Stimulated activated CD4-positive, alpha-beta T cell treated with anti-CD3 and anti-CD28 coated beads, Interleukin-2, amount 100 ng/mL, for 24 hours (primary cell): ENCODE measurements around the gene FRMD8.

ENCODE experiments used
- DNase-seq, 2 donors: peaks; one replicate each; pipeline ENCODE4 v3.0.0-alpha.2; 2020

The FRMD8 gene

GRCh38 chr11:65415499-65416340 is 29.3 kb downstream of the FRMD8 start:
- DNase-seq: no peak

DNA sequence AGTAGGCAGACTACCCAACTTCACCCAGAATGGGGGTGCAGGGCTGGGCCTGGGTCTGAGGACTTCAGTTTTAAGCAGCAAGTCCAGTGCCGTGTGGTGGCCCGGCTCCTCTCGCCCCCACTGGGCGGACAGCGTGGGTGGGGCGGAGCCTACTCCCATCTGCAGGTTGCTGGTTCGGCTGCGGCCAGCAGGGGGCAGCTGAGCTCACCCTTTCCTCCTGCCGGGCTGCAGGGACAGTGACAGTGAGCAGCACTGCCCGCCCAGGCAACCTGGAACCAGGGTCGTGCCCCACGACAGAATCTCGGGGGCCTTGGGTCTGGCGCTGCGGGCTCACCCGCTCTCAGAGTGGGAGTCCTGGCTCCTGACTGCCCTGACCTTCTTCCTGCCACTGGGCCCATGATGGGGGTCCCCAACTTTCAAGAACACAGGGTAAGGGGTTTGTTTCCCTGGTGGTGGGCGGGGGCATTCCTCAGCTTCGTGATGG is 29.9 kb downstream of the FRMD8 start:
- DNase-seq: peak; percentile 95 to 96

GRCh38 chr11:65416841-65417701 is 30.6 kb downstream of the FRMD8 start:
- DNase-seq: peak; percentile 49 to 50

DNA sequence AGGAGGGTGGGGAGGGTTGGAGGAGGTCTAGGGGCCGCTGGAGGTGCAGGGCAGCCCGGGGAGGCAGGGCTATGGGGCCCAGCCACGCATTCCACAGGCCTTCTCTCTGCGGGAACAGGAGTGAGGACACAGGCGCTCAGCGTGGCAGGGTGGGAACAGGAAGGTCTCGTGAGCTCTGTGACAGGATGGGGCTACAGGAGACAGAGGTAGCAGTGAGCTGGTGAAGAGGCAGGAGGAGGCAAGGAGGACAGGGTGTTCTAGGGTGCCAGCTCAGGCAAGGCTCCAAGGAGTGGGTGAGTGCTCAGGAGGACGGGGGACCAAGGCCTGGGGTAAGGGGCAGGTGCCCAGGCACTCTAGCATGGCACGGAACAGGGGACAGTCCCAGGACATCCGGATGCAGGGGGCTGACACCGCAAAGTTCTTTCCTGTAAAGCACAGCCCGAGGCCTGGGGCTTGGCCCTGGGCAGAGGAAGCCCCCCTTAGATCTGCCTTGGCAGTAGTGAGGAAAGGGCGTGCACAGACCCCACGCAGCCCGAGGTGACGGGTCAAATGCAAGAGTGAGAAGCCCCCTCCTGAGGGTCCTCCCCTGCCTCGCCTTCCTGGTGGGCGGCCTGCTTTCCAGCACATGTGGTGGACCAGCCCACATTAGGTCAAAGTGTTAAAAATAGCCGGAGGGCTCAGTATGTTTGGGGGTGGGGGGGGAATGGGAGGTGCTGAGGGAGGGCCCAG is 31.4 kb downstream of the FRMD8 start:
- peak; percentile 40 to 44 for DNase-seq

DNA sequence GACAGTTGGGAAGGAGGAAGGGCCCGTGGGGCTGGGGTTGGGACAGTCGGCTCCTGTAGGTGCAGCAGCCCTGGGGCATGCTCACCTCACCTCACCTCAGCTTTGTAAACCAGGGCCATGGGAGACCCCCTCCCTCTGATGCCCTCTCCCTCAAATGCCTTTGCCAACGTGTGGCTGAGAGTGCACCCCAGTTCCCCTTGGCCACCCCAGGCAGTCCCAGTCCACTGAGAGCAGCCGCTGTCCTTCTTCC is 31.9 kb downstream of the FRMD8 start:
- DNase-seq: no peak

DNA sequence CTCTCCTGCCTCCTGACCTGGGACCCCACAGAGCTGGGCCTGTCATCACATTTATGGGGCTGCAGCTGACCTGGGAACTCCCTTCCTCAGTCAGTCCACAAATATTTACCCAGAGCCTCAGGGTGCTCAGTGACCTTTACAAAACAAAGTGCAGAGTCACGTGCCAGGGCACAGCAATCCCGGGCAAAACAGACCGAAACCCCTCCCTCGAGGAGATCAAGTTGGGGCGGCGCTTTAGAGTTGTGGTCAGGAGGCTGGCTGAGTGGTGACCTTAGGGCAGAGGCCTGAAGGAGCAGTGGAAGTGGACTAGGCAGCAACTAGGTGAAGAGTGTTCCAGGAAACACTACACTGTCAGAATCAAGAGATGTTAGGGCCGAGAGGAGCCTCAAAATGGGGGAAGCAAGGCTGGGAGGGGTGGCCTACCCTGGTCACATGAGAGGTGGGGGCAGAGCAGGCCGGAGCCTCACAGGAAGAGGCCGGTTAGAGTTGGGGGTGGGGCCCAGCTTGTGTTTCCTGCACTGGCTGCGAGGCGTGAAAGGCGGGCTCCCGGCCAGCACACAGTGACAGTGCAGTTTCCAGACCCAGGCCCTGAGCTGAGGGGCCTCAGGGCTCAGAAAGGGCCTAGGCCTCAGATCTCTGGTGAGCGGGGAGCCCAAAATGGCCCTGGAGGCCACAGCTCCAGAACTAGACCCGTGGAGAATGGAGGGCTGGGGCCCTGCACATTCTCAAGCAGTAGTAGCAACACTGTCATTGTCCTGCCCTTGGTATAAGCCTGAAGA is 32.4 kb downstream of the FRMD8 start:
- peak; percentile 91 to 94 for DNase-seq

DNA sequence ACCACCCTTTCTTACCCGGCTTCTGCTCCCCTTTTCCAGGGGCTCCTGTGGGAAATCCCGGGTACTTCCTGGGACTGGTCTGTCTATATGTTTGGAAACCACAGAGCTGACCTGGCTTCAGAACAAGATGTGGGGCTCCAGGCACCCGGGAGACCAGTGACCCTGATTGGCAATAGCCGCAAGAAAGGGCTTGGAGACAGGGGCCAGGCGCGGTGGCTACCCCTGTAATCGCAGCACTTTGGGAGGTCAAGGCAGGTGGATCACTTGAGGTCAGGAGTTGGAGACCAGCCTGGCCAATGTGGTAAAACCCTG is 33.0 kb downstream of the FRMD8 start:
- DNase-seq: peak in 1 of 2 donors; percentile 56

- peak; percentile 72 to 75 for DNase-seq
Observed at GRCh38 chr11:65419772-65420481, 33.5 kb downstream of the FRMD8 start.

DNA sequence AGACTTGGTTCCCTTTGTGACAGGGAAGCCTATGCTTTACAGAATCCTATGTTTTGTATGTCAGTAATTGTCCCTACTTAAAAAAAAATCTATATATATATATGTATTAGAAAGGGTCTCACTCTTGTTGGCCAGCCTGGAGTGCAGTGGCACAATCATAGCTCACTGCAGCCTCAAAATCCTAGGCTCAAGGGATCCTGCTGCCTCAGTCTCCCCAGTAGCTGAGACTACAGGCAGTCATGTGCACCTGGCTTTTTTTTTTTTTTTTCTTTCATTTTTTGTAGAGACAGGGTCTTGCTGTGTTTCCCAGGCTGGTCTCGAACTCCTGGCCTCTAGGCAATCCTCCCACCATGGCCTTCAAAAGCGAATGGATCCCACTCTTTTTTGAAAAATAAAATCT is 34.1 kb downstream of the FRMD8 start:
- DNase-seq: no peak

DNA sequence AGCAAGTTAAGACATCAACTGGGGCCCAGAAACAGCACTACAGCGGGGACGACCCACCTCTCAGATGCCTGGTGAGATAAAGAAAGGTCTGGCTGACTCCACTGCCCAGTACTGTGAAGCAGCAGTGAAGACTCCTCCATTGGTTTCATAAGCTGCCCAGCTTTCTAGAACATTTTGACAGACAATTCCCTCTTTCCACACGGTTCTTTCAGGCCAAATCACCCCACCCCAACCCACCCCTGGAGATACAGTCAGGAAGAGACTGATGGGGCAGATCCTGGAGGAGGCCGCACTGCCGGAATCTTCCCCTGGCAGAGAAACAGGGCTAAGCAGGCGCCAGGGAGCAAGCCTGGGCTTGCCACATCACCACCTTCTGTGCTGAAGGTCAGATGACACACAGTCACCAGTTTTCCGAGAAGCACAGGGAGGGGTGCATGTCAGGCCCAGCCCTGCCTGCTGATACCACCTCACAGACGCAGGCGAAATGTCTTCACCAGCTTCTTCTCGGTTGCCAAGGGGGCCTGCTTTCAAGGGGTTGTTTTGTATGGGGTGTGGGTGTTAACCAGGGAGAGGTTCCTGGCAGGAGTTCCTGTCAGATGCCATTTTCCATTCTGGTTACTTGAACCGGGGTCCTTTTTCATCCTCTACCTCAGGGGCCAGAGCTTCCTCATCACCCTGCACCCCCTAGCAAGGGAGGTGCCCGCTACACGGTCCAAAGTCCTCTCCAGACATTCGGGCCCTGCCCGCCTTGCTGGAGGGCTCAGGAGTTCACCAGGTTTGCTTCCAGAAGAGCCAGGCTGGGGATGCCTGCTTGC is 34.7 kb downstream of the FRMD8 start:
- peak; percentile 81 to 90 for DNase-seq

DNA sequence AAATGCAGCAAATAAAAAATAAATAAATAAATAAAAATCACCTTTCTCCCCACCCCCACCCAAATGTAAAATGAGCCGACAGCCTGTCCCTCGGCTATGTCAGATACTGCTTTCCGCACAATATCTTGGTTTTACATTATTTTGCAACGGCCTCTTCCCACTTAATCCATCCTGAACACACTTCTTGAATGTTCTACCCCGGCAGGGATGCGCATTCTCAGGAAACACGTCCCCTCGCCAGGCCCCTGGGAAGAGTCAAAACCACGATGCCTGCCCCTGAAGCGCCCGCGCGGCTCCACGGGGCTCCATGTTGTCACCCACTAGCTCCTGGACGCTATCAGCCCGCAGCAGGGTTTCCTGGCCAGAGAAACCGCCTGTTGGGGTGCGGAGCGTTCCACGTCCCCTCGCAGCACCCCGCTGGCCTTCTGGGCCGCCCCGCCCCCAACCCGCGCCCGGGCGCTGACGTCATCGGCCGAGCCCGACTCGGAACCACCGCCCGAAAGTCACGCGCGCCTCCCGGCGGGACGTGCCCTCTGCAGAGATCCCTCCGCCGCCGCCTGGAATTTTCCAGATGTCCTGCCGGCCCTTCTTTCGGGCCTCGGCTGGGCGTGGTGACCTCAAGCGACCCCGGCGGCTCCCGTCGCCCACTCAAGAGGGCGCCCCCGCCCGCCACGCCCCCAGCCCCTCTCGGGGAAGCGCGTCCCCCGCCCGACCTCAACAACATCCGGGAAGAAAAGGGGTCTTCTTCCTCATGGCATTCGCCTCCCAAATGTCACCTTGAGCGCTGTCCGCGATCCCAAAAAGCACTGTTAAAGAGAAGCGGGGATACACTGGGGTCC is 35.6 kb downstream of the FRMD8 start:
- peak; percentile 94 to 98 for DNase-seq

- DNase-seq: peak; percentile 94 to 97
Observed at GRCh38 chr11:65422633-65423515, 36.4 kb downstream of the FRMD8 start, which contains the start of gene NEAT1. Gene NEAT1, plus strand, starts transcription at chr11:65422798.

DNA sequence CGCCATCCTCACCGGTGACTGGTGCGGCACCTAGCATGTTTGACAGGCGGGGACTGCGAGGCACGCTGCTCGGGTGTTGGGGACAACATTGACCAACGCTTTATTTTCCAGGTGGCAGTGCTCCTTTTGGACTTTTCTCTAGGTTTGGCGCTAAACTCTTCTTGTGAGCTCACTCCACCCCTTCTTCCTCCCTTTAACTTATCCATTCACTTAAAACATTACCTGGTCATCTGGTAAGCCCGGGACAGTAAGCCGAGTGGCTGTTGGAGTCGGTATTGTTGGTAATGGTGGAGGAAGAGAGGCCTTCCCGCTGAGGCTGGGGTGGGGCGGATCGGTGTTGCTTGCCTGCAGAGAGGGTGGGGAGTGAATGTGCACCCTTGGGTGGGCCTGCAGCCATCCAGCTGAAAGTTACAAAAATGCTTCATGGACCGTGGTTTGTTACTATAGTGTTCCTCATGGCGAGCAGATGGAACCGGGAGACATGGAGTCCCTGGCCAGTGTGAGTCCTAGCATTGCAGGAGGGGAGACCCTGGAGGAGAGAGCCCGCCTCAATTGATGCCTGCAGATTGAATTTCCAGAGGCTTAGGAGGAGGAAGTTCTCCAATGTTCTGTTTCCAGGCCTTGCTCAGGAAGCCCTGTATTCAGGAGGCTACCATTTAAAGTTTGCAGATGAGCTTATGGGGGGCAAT is 37.2 kb downstream of the FRMD8 start:
- DNase-seq: peak; percentile 50 to 56

- DNase-seq: peak; percentile 75 to 81
Observed at GRCh38 chr11:65424205-65425104, 38.0 kb downstream of the FRMD8 start.

- peak; percentile 69 to 85 for DNase-seq
Observed at GRCh38 chr11:65425105-65425970, 38.9 kb downstream of the FRMD8 start.
